ENCODE results near the gene NFE2L3. TPM values are rescaled to one million over a fixed set of nuclear protein-coding genes. Genes with fewer than 3 reads are reported as not detected.
A peak's percentile ranks its signal among the peaks of the same experiment; 100 is the strongest.
"Not testable (repeated sequence)": the region's sequence is repeated elsewhere in the genome, so short reads cannot be mapped to it uniquely, and the experiment has no call there.

Gene NFE2L3
- total RNA-seq, 4 donors from 2014 or later, result 37.9 to 59.1 (median 45.0) TPM

GRCh38 chr7:26169271-26169670, 17.3 kb downstream of the NFE2L3 start:
- peak in 1 of 2 donors; percentile 63 for DNase-seq (ENCODE audit: low spot score in 2 of 2)
- TF ChIP-seq CTCF (IDR thresholded peaks at IDR 0.05) (no peak), POLR2A (IDR thresholded peaks at IDR 0.05) (no peak)
- 63 to 90% methylated on average over 3 of the region's 3 CpGs for WGBS, 2 donors
- intact Hi-C loops (cut with DNase I; ENCODE audit: low total_unique reads), result no loop called here
- no peak overlapping the region for H3K4me3 ChIP-seq (ENCODE audit: low read depth, poor library complexity, severe bottlenecking)

DNA sequence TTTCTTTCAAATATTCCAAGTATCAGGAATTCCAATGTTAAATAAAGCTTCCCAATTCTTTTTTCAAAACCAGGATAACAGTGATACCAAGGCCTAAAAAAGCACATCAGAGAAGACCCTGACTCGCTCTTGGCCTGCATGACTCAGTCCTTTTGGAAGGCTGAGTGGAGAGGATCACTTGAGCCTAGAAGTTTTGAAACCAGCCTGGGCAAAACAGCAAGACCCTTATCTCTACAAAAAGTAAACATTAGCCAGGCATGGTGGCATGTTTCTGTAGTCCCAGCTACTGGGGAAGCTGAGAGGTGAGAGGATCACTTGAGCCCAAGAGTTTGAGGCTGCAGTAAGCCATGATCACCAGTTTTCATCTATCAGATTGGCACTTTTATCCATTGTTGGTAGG, 18.7 kb downstream of the NFE2L3 start:
- 91 to 96% methylated on average over 1 of the region's 1 CpG for WGBS, 2 donors
- TF ChIP-seq CTCF (IDR thresholded peaks at IDR 0.05) (no peak), POLR2A (IDR thresholded peaks at IDR 0.05) (no peak)
- intact Hi-C loops (cut with DNase I; ENCODE audit: low total_unique reads), result no loop called here

GRCh38 chr7:26171601-26172000, 19.6 kb downstream of the NFE2L3 start:
- DNase-seq (ENCODE audit: low spot score in 2 of 2), result no peak
- intact Hi-C loops (cut with DNase I; ENCODE audit: low total_unique reads), result no loop called here
- no peak overlapping the region for H3K4me3 ChIP-seq (ENCODE audit: low read depth, poor library complexity, severe bottlenecking)
- TF ChIP-seq POLR2A (IDR thresholded peaks at IDR 0.05) (no peak), CTCF (IDR thresholded peaks at IDR 0.05) (no peak)
- 99% methylated on average over 2 of the region's 2 CpGs for WGBS, 2 donors

More for the DNA sequence above, 18.7 kb downstream of the NFE2L3 start:
- DNase-seq (ENCODE audit: low spot score in 2 of 2), result no peak
- H3K4me3 ChIP-seq (ENCODE audit: low read depth, poor library complexity, severe bottlenecking), result no peak overlapping the region

DNA sequence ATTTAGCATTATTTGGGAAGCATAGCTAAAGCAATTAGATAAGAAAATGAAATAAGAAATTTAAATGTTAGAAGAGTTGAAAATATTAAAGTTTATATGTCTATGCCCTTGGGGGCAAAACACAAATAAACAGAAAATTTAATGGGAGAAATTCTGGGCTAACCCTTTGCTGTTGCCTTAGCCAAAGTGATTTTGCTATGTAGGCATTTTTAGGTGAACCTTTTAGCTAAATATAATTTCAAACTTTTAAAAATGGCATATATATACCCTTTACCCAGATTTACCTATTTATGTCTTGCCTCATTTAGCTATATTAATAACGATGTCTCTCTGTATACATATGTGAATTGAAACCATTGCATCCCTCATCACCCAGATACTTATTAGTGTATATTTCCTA, 20.1 kb downstream of the NFE2L3 start:
- WGBS, 2 donors, result 95 to 98% methylated on average over 1 of the region's 1 CpG
- intact Hi-C loops (cut with DNase I; ENCODE audit: low total_unique reads), result no loop called here
- no peak for TF ChIP-seq POLR2A (IDR thresholded peaks at IDR 0.05)
- no peak for TF ChIP-seq CTCF (IDR thresholded peaks at IDR 0.05)
- DNase-seq (ENCODE audit: low spot score in 2 of 2), result no peak
- no peak overlapping the region for H3K4me3 ChIP-seq (ENCODE audit: low read depth, poor library complexity, severe bottlenecking)

DNA sequence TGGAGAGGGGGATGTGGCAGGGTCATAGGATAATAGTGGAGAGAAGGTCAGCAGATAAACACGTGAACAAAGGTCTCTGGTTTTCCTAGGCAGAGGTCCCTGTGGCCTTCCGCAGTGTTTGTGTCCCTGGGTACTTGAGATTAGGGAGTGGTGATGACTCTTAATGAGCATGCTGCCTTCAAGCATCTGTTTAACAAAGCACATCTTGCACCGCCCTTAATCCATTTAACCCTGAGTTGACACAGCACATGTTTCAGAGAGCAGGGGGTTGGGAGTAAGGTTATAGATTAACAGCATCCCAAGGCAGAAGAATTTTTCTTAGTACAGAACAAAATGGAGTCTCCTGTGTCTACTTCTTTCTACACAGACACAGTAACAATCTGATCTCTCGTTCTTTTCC, 23.9 kb downstream of the NFE2L3 start:
- H3K4me3 ChIP-seq (ENCODE audit: low read depth, poor library complexity, severe bottlenecking); intact Hi-C loops (cut with DNase I; ENCODE audit: low total_unique reads); DNase-seq (ENCODE audit: low spot score in 2 of 2): not testable (repeated sequence)
- 65 to 97% methylated on average over 2 to 3 of the region's 4 CpGs for WGBS, 2 donors

DNA sequence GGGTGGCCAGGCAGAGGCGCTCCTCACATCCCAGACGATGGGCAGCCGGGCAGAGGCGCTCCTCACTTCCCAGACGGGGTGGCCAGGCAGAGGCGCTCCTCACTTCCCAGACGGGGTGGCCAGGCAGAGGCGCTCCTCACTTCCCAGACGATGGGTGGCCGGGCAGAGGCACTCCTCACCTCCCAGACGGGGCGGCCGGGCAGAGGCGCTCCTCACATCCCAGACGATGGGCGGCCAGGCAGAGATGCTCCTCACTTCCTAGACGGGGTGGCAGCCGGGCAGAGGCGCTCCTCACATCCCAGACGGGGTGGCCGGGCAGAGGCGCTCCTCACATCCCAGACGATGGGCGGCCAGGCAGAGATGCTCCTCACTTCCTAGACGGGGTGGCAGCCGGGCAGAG, 24.7 kb downstream of the NFE2L3 start:
- DNase-seq (ENCODE audit: low spot score in 2 of 2); H3K4me3 ChIP-seq (ENCODE audit: low read depth, poor library complexity, severe bottlenecking); intact Hi-C loops (cut with DNase I; ENCODE audit: low total_unique reads): not testable (repeated sequence)
- 100% methylated on average over 1 of the region's 26 CpGs; no CpG with 5 or more reads in 1 of the 2 donors for WGBS, 2 donors

DNA sequence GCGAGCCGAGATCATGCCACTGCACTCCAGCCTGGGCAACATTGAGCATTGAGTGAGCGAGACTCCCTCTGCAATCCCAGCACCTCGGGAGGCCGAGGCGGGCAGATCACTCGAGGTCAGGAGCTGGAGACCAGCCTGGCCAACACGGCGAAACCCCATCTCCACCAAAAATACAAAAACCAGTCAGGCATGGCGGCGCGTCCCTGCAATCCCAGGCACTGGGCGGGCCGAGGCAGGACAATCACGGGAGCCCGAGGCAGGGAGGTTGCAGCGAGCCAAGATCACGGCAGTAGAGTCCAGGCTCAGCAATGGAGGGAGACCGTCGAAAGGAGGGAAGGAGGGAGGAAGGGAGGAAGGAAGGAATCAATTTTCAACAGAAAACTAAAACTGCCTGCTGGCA, 25.3 kb downstream of the NFE2L3 start:
- 87 to 88% methylated on average over 20 of the region's 20 CpGs for WGBS, 2 donors
- DNase-seq (ENCODE audit: low spot score in 2 of 2); H3K4me3 ChIP-seq (ENCODE audit: low read depth, poor library complexity, severe bottlenecking); intact Hi-C loops (cut with DNase I; ENCODE audit: low total_unique reads): not testable (repeated sequence)
